ENCODE results near the gene UBE3D.
A peak's percentile ranks its signal among the peaks of the same experiment; 100 is the strongest.

Gene UBE3D

DNA sequence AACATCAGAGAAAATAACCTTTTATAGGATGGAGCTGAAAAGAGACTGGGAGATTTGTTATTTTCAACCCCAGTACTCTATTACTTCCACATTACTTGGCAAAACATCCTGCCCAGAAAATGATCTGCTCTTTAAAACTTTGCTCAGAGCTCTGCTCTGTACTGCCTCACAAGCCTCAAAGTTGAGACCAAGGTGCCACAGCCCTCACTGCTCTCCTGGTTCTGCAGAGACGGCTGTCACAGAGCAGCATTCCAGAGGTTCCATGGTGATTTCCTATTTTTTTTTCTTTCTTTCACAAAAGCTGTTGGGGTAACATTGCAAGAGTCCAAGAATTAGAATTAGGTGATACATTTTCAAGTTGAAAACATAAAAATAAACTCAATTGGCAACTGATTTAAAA, 155.2 kb downstream of the UBE3D start:
- no peak for TF ChIP-seq CTCF (IDR thresholded peaks at IDR 0.05; ENCODE audit: low read depth, low read length, missing control alignments)
- DNase-seq (ENCODE audit: extremely low read depth, low read depth), result no peak
- no peak overlapping the region for H3K4me3 ChIP-seq (replicated peaks; ENCODE audit: low read depth, low read length)

DNA sequence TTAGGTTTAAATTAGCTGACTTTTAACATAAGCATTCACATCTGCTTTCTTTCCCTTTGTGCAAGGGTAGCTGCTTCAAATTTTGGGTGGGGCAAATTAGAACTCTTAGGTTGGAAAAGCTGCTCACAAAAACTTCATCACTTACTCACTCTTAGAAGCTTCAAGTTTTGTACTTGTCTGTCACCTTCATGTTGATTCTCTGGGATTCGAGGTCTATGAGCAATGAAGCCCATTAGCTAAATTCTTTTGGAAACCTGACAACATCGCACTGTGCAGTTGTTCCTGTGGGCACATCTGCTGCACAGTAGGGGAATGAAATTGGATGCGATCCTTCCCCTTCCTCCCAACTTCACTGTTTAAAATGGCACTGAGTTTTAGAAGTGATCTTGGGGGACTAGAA, 156.1 kb downstream of the UBE3D start:
- no peak for TF ChIP-seq CTCF (IDR thresholded peaks at IDR 0.05; ENCODE audit: low read depth, low read length, missing control alignments)
- H3K4me3 ChIP-seq (replicated peaks; ENCODE audit: low read depth, low read length), result no peak overlapping the region
- DNase-seq (ENCODE audit: extremely low read depth, low read depth), result peak; percentile 59

DNA sequence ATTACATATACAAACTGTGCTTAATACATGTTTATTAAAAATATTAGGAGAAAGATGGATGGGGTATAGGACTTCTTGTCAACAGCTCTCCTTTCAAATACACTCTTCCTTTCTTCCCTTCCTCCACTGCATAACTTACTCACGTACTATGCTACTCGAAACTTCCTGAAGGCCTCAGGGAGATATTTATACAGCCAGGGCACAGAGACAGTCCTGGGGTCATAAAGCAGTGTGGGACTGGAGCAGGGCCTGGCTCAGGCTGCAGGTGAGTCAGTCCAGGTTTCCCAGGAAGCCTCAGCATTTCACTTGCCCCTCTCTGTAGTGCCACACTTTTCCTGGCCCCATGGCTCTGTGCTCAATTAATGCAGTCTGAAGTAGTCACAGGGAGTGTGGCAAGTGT, 157.0 kb downstream of the UBE3D start:
- no peak overlapping the region for H3K4me3 ChIP-seq (replicated peaks; ENCODE audit: low read depth, low read length)
- no peak for DNase-seq (ENCODE audit: extremely low read depth, low read depth)
- no peak for TF ChIP-seq CTCF (IDR thresholded peaks at IDR 0.05; ENCODE audit: low read depth, low read length, missing control alignments)

GRCh38 chr6:82906951-82907350, 158.7 kb downstream of the UBE3D start:
- H3K4me3 ChIP-seq (replicated peaks; ENCODE audit: low read depth, low read length), result no peak overlapping the region
- peak; percentile 52 for DNase-seq (ENCODE audit: extremely low read depth, low read depth)
- no peak for TF ChIP-seq CTCF (IDR thresholded peaks at IDR 0.05; ENCODE audit: low read depth, low read length, missing control alignments)

DNA sequence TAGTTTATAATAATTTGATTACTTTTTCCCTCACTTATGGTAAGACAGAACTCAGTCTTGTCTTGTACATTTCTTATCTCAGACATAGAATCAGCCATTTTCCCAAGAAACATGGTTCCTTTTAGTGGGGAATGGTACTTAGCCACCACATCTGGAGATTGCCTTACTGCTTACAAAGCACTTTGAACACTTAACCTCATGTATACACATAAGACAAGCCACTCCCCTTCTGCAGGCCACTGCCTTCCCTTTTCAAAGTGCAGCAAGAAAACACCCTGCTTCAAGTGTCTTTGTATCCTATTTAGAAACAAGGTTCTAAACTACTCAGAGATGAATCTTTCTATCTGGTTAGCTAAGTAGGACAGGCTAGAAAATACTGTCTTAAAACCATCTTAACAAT, 159.2 kb downstream of the UBE3D start:
- H3K4me3 ChIP-seq (replicated peaks; ENCODE audit: low read depth, low read length), result no peak overlapping the region
- DNase-seq (ENCODE audit: extremely low read depth, low read depth), result no peak
- no peak for TF ChIP-seq CTCF (IDR thresholded peaks at IDR 0.05; ENCODE audit: low read depth, low read length, missing control alignments)

DNA sequence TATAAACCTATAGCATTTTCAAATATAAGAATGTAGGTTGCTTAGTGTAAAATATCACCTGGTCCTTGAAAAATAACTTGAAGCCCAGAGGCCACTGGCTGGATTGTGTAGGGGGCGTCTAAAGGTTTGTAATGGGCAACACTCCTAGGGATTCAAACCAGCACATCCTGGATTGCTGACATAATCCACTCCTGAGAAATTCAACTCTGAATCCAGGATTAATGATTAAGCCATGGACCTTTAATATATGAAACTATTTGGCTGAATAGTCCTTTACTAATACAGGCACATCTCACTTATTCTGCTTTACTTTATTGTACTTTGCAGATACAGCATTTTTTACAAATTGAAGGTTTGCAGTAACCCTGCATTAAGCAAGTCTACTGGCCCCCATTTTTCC, 160.8 kb downstream of the UBE3D start:
- no peak overlapping the region for H3K4me3 ChIP-seq (replicated peaks; ENCODE audit: low read depth, low read length)
- no peak for DNase-seq (ENCODE audit: extremely low read depth, low read depth)
- TF ChIP-seq CTCF (IDR thresholded peaks at IDR 0.05; ENCODE audit: low read depth, low read length, missing control alignments), result no peak

DNA sequence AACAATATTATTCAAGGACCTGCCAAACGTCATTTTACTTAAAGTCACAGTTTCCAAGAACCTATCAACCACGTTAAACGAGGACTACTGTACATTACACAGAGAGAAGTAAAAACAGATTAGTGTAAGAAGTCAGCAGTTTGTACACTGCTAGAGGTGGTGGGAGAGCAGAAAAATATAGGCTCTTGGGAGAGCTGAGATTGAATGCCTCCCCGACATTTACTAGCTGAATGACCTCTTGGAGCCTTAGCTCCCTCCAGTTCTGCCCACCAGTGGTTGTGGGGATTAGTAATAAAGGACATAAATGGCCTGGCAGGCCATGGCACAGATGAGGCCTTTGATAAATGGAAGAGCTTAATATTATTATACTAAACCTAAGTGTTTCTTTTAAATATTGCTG, 161.4 kb downstream of the UBE3D start:
- no peak for TF ChIP-seq CTCF (IDR thresholded peaks at IDR 0.05; ENCODE audit: low read depth, low read length, missing control alignments)
- H3K4me3 ChIP-seq (replicated peaks; ENCODE audit: low read depth, low read length), result no peak overlapping the region
- DNase-seq (ENCODE audit: extremely low read depth, low read depth), result no peak
